ENCODE data around the gene LRFN2. TPM values are rescaled to one million over a fixed set of nuclear protein-coding genes. Genes with fewer than 3 reads are reported as not detected.

LRFN2 gene
- polyA plus RNA-seq, 1 donor (not counting 4 experiments of a cell fraction or from before 2014, with no cell fraction given), result not detected

DNA sequence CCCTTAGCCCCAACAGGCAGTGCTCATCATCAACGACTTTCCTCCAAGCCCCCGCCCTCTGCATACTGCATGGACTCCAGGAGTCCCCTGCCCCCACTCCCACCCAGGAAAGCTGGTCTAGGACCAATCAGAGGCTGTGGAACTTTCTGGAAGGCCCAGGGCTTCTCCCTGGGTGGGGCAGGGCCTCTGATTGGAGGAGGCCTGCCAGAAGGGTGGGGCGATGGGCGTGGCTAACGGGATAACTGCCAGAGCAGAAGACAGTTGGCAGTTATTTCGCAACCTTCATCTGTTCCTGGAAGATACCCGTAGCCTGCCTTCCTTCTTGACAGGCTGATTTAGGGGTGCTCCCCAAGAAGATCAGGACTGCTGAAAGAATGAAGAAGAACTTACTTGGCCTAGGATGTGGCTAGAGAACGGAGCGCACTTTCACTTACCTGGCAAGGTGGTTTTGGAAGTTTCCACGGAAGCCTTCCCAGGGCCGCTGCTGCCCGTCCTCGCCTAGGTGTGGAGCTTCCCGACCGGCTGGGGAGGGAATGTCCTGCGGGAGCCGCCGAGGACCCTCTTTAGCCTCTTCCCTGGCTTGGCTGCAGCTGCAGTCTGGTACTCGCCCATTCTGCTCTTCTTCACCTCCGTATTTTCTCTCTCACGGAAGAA lies 209.0 kb downstream of the LRFN2 start:
- H3K4me1 ChIP-seq (ENCODE audit: control insufficient read depth, extremely low read depth, insufficient read depth, low read length), result no peaks in the 10 kb centered on the region
- H2AFZ ChIP-seq (ENCODE audit: control insufficient read depth, low read length), result no peak overlapping the region
- FAIRE-seq (no peak), DNase-seq (ENCODE audit: low read depth, low spot score) (no peak)
- no peaks in the 10 kb centered on the region for H3K9me1 ChIP-seq (ENCODE audit: control insufficient read depth, extremely low read depth, insufficient read depth, low read length)
- no peak overlapping the region for H3K4me3 ChIP-seq (ENCODE audit: control insufficient read depth in 2 of 3, extremely low read depth in 1 of 3, insufficient read depth in 2 of 3, low read depth in 1 of 3, low read length in 3 of 3)
- no peaks in the 10 kb centered on the region for H3K79me2 ChIP-seq (ENCODE audit: control insufficient read depth, insufficient read depth, low read length)
- H3K4me2 ChIP-seq (ENCODE audit: control insufficient read depth, extremely low read depth, insufficient read depth, low read depth, low read length), result no peak overlapping the region
- H3K27ac ChIP-seq (ENCODE audit: control insufficient read depth, insufficient read depth, low read length), result no peak overlapping the region
- no peak overlapping the region for H3K9ac ChIP-seq (ENCODE audit: control insufficient read depth, extremely low read depth, insufficient read depth, low read length)
- no peaks in the 10 kb centered on the region for H3K27me3 ChIP-seq (ENCODE audit: control insufficient read depth, extremely low read depth, insufficient read depth, low read length)
- no peaks in the 10 kb centered on the region for H3K36me3 ChIP-seq (ENCODE audit: control insufficient read depth in 2 of 2, extremely low read depth in 1 of 2, insufficient read depth in 2 of 2, low read length in 2 of 2)
- TF ChIP-seq EZH2 (IDR thresholded peaks at IDR 0.05; ENCODE audit: low read length), result no peak
- TF ChIP-seq, protein P1, sequence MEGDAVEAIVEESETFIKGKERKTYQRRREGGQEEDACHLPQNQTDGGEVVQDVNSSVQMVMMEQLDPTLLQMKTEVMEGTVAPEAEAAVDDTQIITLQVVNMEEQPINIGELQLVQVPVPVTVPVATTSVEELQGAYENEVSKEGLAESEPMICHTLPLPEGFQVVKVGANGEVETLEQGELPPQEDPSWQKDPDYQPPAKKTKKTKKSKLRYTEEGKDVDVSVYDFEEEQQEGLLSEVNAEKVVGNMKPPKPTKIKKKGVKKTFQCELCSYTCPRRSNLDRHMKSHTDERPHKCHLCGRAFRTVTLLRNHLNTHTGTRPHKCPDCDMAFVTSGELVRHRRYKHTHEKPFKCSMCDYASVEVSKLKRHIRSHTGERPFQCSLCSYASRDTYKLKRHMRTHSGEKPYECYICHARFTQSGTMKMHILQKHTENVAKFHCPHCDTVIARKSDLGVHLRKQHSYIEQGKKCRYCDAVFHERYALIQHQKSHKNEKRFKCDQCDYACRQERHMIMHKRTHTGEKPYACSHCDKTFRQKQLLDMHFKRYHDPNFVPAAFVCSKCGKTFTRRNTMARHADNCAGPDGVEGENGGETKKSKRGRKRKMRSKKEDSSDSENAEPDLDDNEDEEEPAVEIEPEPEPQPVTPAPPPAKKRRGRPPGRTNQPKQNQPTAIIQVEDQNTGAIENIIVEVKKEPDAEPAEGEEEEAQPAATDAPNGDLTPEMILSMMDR (optimal IDR thresholded peaks at IDR 0.05 in 1 of 3, IDR thresholded peaks at IDR 0.05 in 1 of 3, conservative IDR thresholded peaks at IDR 0.05 in 1 of 3; ENCODE audit: extremely low read depth in 1 of 3, insufficient read depth in 2 of 3, low read length in 3 of 3), result no peak
- no peaks in the 10 kb centered on the region for H3K9me3 ChIP-seq (ENCODE audit: control insufficient read depth, low read depth, low read length)
- dilution Hi-C loops (cut with MboI; ENCODE audit: extremely low pct_ligation_motif_present, low sequenced_read_pairs), result no loop called here
- no peaks in the 10 kb centered on the region for H4K20me1 ChIP-seq (ENCODE audit: control insufficient read depth, extremely low read depth, insufficient read depth, low read length)

DNA sequence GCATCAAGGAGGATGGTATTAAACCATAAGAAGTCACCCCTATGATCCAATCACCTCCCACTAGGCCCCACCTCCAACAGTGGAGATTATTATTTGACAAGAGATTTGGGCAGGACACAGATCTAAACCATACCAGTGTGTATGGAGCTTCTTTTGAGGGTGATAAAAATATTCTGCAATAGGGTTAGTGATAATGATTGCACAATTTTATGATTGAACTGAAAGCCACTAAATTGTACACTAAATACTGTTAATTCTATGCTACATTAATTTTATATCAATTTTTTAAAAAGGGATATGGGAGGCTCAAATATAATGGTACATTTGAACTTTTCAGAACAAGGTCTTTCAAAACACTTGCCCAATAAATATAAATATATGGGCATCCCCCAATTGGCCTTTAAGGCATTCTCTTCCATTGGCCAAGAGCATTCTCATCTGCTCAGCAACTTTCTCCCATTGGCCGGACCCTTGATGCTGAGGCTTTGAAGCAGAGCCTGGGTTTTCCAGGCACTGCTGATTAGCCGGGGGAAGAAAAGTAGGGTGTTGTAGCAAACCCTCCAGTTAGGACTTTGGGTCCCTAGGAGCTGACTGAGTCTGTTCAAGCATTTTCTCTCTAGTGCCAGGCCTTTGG lies 209.9 kb downstream of the LRFN2 start:
- Histone ChIP-seq H3K9me1 (ENCODE audit: control insufficient read depth, extremely low read depth, insufficient read depth, low read length) (no peaks in the 10 kb centered on the region), H2AFZ (ENCODE audit: control insufficient read depth, low read length) (no peak overlapping the region), H3K4me3 (ENCODE audit: control insufficient read depth in 2 of 3, extremely low read depth in 1 of 3, insufficient read depth in 2 of 3, low read depth in 1 of 3, low read length in 3 of 3) (no peak overlapping the region), H4K20me1 (ENCODE audit: control insufficient read depth, extremely low read depth, insufficient read depth, low read length) (no peaks in the 10 kb centered on the region), H3K27me3 (ENCODE audit: control insufficient read depth, extremely low read depth, insufficient read depth, low read length) (no peaks in the 10 kb centered on the region), H3K4me1 (ENCODE audit: control insufficient read depth, extremely low read depth, insufficient read depth, low read length) (no peaks in the 10 kb centered on the region), H3K36me3 (ENCODE audit: control insufficient read depth in 2 of 2, extremely low read depth in 1 of 2, insufficient read depth in 2 of 2, low read length in 2 of 2) (no peaks in the 10 kb centered on the region), H3K27ac (ENCODE audit: control insufficient read depth, insufficient read depth, low read length) (no peak overlapping the region), H3K79me2 (ENCODE audit: control insufficient read depth, insufficient read depth, low read length) (no peaks in the 10 kb centered on the region), H3K9me3 (ENCODE audit: control insufficient read depth, low read depth, low read length) (no peaks in the 10 kb centered on the region), H3K9ac (ENCODE audit: control insufficient read depth, extremely low read depth, insufficient read depth, low read length) (no peak overlapping the region), H3K4me2 (ENCODE audit: control insufficient read depth, extremely low read depth, insufficient read depth, low read depth, low read length) (no peak overlapping the region)
- no peak for TF ChIP-seq EZH2 (IDR thresholded peaks at IDR 0.05; ENCODE audit: low read length)
- TF ChIP-seq, protein P1 (optimal IDR thresholded peaks at IDR 0.05 in 1 of 3, IDR thresholded peaks at IDR 0.05 in 1 of 3, conservative IDR thresholded peaks at IDR 0.05 in 1 of 3; ENCODE audit: extremely low read depth in 1 of 3, insufficient read depth in 2 of 3, low read length in 3 of 3), result no peak
- FAIRE-seq (no peak), DNase-seq (ENCODE audit: low read depth, low spot score) (no peak)
- dilution Hi-C loops (cut with MboI; ENCODE audit: extremely low pct_ligation_motif_present, low sequenced_read_pairs), result no loop called here
